A549 (cell line): ENCODE data around the gene GHDC.

ENCODE experiments used
- CBX2 ChIP-seq: fragments of 200-600 bp; sonication (generic); IDR thresholded peaks from 2 replicates; pipeline ENCODE4 v1.6.1; 2016; ENCODE audit warnings: low read depth, mild to moderate bottlenecking, borderline replicate concordance
- CHD2 ChIP-seq: fragments of 150-350 bp; IDR thresholded peaks from 2 replicates; pipeline ENCODE4 v1.6.1; 2014; ENCODE audit warnings: low read length; ENCODE audit not compliant: partially characterized antibody
- EP300 ChIP-seq, 2 experiments: fragments of >200 bp; sonication (Bioruptor Twin); formaldehyde crosslinking; IDR thresholded peaks; 2 replicates in 1 of 2; 3 replicates in 1 of 2; pipeline ENCODE4 v1.6.1; 2016 to 2017
- HDAC2 ChIP-seq: fragments of 200-600 bp; sonication (generic); IDR thresholded peaks from 2 replicates; pipeline ENCODE4 v1.6.1; 2016
- JUNB ChIP-seq: fragments of >200 bp; sonication (Bioruptor Twin); formaldehyde crosslinking; IDR thresholded peaks from 2 replicates; pipeline ENCODE4 v1.6.1; 2016
- MAFK ChIP-seq: fragments of 450-650 bp; IDR thresholded peaks from 2 replicates; pipeline ENCODE4 v1.6.1; 2014; ENCODE audit not compliant: partially characterized antibody
- PHF8 ChIP-seq: fragments of 200-600 bp; sonication (generic); IDR thresholded peaks from 2 replicates; pipeline ENCODE4 v1.6.1; 2016; ENCODE audit warnings: low read depth, mild to moderate bottlenecking, antibody characterized with exemption, moderate library complexity, borderline replicate concordance
- POLR2A ChIP-seq: IDR thresholded peaks from 2 replicates; pipeline ENCODE4 v1.6.1; 2012; ENCODE audit warnings: mild to moderate bottlenecking, low read length
- RFX5 ChIP-seq: fragments of 450-650 bp; IDR thresholded peaks from 2 replicates; pipeline ENCODE4 v1.7.1; 2014; ENCODE audit warnings: antibody characterized with exemption, mild to moderate bottlenecking, moderate library complexity
- TF ChIP-seq, protein P1 (sequence below): IDR thresholded peaks from 2 replicates; pipeline ENCODE4 v1.6.1; 2012
- TF ChIP-seq, protein P2 (sequence below): fragments of >200 bp; sonication (Bioruptor Twin); formaldehyde crosslinking; IDR thresholded peaks from 3 replicates; pipeline ENCODE4 v1.5.1; 2016

DNA sequence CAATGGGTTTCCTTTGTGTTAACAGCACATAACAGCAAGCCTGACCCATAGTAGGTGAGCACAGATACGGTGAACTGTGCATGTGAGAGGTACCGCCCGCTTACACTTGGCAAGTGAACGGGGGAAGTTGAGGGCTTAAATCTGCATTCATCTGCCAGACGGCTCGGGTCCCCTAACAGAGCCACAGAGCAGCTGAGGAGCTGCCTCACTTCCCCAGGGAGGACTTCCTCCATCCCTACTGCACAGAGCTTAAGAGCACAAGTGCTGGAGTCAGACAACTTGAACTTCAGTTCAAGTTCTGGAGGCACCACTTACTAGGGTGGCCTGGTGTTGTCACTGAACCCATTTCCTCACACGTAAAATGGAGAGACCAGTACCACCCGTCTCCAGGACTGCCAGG is 52.9 kb downstream of the GHDC start:
- TF ChIP-seq, protein P1, sequence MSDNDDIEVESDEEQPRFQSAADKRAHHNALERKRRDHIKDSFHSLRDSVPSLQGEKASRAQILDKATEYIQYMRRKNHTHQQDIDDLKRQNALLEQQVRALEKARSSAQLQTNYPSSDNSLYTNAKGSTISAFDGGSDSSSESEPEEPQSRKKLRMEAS = no peak
- TF ChIP-seq POLR2A = no peak
- TF ChIP-seq, protein P2, sequence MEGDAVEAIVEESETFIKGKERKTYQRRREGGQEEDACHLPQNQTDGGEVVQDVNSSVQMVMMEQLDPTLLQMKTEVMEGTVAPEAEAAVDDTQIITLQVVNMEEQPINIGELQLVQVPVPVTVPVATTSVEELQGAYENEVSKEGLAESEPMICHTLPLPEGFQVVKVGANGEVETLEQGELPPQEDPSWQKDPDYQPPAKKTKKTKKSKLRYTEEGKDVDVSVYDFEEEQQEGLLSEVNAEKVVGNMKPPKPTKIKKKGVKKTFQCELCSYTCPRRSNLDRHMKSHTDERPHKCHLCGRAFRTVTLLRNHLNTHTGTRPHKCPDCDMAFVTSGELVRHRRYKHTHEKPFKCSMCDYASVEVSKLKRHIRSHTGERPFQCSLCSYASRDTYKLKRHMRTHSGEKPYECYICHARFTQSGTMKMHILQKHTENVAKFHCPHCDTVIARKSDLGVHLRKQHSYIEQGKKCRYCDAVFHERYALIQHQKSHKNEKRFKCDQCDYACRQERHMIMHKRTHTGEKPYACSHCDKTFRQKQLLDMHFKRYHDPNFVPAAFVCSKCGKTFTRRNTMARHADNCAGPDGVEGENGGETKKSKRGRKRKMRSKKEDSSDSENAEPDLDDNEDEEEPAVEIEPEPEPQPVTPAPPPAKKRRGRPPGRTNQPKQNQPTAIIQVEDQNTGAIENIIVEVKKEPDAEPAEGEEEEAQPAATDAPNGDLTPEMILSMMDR = no peak
- TF ChIP-seq EP300 (IDR thresholded peaks at IDR 0.05) = no peak
- no peak for TF ChIP-seq RFX5
- TF ChIP-seq CBX2 = no peak
- TF ChIP-seq PHF8 = no peak
- TF ChIP-seq JUNB = no peak
- TF ChIP-seq MAFK = no peak
- no peak for TF ChIP-seq CHD2
- TF ChIP-seq HDAC2 = no peak
